CD14-positive monocyte (primary cell): ENCODE data around the gene ACTG1. TPM values are rescaled to one million over a fixed set of nuclear protein-coding genes. Genes with fewer than 3 reads are reported as not detected.

Experiments
- DNase-seq, 3 donors: peaks; one replicate each; pipeline ENCODE4 v3.0.0-alpha.2; 2011 to 2022
- H2AFZ ChIP-seq: 2 replicates; pipeline ENCODE4 v1.6.0; 2012; ENCODE audit warnings: mild to moderate bottlenecking, low read depth, low read length, inconsistent platforms; ENCODE audit not compliant: insufficient read depth, poor library complexity, severe bottlenecking
- H3K27ac ChIP-seq, 2 donors: 1 replicate in 1 of 2; 2 replicates in 1 of 2; pipeline ENCODE4 v1.5.1; 2012 to 2013; ENCODE audit warnings: low read length in 2 of 2, control low read depth in 1 of 2, inconsistent platforms in 1 of 2, low read depth in 1 of 2, mild to moderate bottlenecking in 1 of 2
- H3K27me3 ChIP-seq, 2 donors: one replicate each; pipeline versions ENCODE4 v1.6.0 to v1.6.1; 2011 to 2013; ENCODE audit warnings: low read length in 2 of 2; ENCODE audit not compliant: control insufficient read depth in 2 of 2, insufficient read depth in 2 of 2
- H3K36me3 ChIP-seq, 2 donors: replicated peaks in 1 of 2; 1 replicate in 1 of 2; 2 replicates in 1 of 2; pipeline versions ENCODE4 v1.5.1 to v1.6.1; 2012 to 2013; ENCODE audit warnings: low read length in 2 of 2, control low read depth in 1 of 2, inconsistent platforms in 1 of 2, mild to moderate bottlenecking in 1 of 2; ENCODE audit not compliant: insufficient read depth in 2 of 2, control insufficient read depth in 1 of 2
- H3K4me1 ChIP-seq, 2 donors: 1 replicate in 1 of 2; 2 replicates in 1 of 2; pipeline versions ENCODE4 v1.5.1 to v1.6.1; 2012 to 2013; ENCODE audit warnings: low read length in 2 of 2, control low read depth in 1 of 2, inconsistent platforms in 1 of 2, mild to moderate bottlenecking in 1 of 2, moderate library complexity in 1 of 2; ENCODE audit not compliant: insufficient read depth in 2 of 2, control insufficient read depth in 1 of 2
- H3K4me2 ChIP-seq: replicated peaks from 2 replicates; pipeline ENCODE3; 2012; ENCODE audit warnings: low read length, moderate library complexity, mild to moderate bottlenecking; ENCODE audit not compliant: poor library complexity, severe bottlenecking; ENCODE audit errors: extremely low read depth
- H3K4me3 ChIP-seq, 3 experiments: fragments of 200-600 bp in 1 of 3; sonication (generic) in 1 of 3; replicated peaks in 1 of 3; 1 replicate in 2 of 3; 2 replicates in 1 of 3; pipeline ENCODE4 v1.5.1; 2011 to 2013; ENCODE audit warnings: low read length in 3 of 3, mild to moderate bottlenecking in 3 of 3, control low read depth in 2 of 3, low read depth in 2 of 3, inconsistent platforms in 1 of 3, moderate library complexity in 1 of 3
- H3K79me2 ChIP-seq: 2 replicates; pipeline ENCODE4 v1.6.0; 2012; ENCODE audit warnings: mild to moderate bottlenecking, control low read depth, inconsistent platforms, low read length, moderate library complexity; ENCODE audit not compliant: insufficient read depth
- H3K9ac ChIP-seq: 2 replicates; pipeline ENCODE4 v1.6.0; 2017; ENCODE audit warnings: low read length, mild to moderate bottlenecking; ENCODE audit not compliant: insufficient read depth, poor library complexity, severe bottlenecking
- H3K9me3 ChIP-seq, 2 donors: replicated peaks in 1 of 2; 1 replicate in 1 of 2; 2 replicates in 1 of 2; pipeline versions ENCODE4 v1.5.1 to v1.6.1; 2012 to 2013; ENCODE audit warnings: low read length in 2 of 2, control low read depth in 1 of 2; ENCODE audit not compliant: control insufficient read depth in 1 of 2, insufficient read depth in 1 of 2
- H4K20me1 ChIP-seq: 2 replicates; pipeline ENCODE4 v1.6.0; 2012; ENCODE audit warnings: mild to moderate bottlenecking, low read length, control low read depth, moderate library complexity; ENCODE audit not compliant: insufficient read depth
- H3K27ac Mint-ChIP-seq, 7 donors: one replicate each; pipeline ENCODE4 v1.8.0; 2020; ENCODE audit warnings: mild to moderate bottlenecking in 7 of 7, mixed read lengths in 7 of 7, moderate library complexity in 6 of 7, inconsistent platforms in 2 of 7
- H3K27me3 Mint-ChIP-seq, 3 donors: one replicate each; pipeline ENCODE4 v1.8.0; 2021 to 2022; ENCODE audit warnings: low read depth in 3 of 3, mild to moderate bottlenecking in 3 of 3, mixed read lengths in 3 of 3, moderate library complexity in 3 of 3, inconsistent platforms in 1 of 3
- H3K36me3 Mint-ChIP-seq, 2 donors: one replicate each; pipeline ENCODE4 v1.8.0; 2020; ENCODE audit warnings: mixed read lengths in 2 of 2, inconsistent platforms in 1 of 2, mild to moderate bottlenecking in 1 of 2
- H3K4me1 Mint-ChIP-seq: one replicate; pipeline ENCODE4 v1.8.0; 2020; ENCODE audit warnings: mild to moderate bottlenecking, mixed read lengths
- H3K4me3 Mint-ChIP-seq, 2 donors: one replicate each; pipeline ENCODE4 v1.8.0; 2020; ENCODE audit warnings: mild to moderate bottlenecking in 2 of 2, mixed read lengths in 2 of 2, moderate library complexity in 1 of 2
- H3K9me3 Mint-ChIP-seq, 7 donors: one replicate each; pipeline ENCODE4 v1.8.0; 2020 to 2022; ENCODE audit warnings: mixed read lengths in 7 of 7, mild to moderate bottlenecking in 6 of 7, moderate library complexity in 6 of 7, inconsistent platforms in 2 of 7
- CTCF ChIP-seq: fragments of 200-600 bp; IDR thresholded peaks from one replicate; pipeline ENCODE4 v1.8.0; 2022; ENCODE audit warnings: antibody characterized with exemption, mild to moderate bottlenecking
- WGBS: methylation state at CpG from one replicate; pipeline ENCODE4 v1.1.5; 2013; ENCODE audit warnings: missing lambda C conversion rate; ENCODE audit not compliant: insufficient coverage; 5-methylcytosine and 5-hydroxymethylcytosine counted together
- intact Hi-C, 2 donors: fragments of 100-400 bp; cut with micrococcal nuclease; formaldehyde crosslinking; loops; one replicate each; pipeline versions ENCODE4 v1.15.0 to v1.15.1; 2023
- polyA plus RNA-seq, 3 donors: library from polyadenylated mRNA; depleted of rRNA in 1 of 3; unstranded in 2 of 3; stranded (reverse) in 1 of 3; fragments of 300-500 nt in 2 of 3; fragments of >200 nt in 1 of 3; fragmentation: Illumina TruSeq in 2 of 3; gene quantifications; 1 replicate in 2 of 3; 2 replicates in 1 of 3; pipeline ENCODE4 v1.2.3, GENCODE V29; 2012 to 2021

ACTG1 gene
- polyA plus RNA-seq, 3 donors: 1,133 to 3,195 (median 1,620) TPM

GRCh38 chr17:81537343-81537855 lies 24.8 kb upstream of the ACTG1 start:
- peak in 2 of 3 donors; percentile 27 to 43 for DNase-seq
- WGBS: 11% methylated on average over 7 of the region's 17 CpGs
- peaks cover 7 to 12% of the 10 kb centered on the region in 2 donors for H3K4me1 ChIP-seq
- no peak overlapping the region for H3K27ac ChIP-seq
- peaks cover 13% of the 10 kb centered on the region for H4K20me1 ChIP-seq
- H3K27me3 Mint-ChIP-seq: peaks cover 35 to 53% (median 41%) of the 10 kb centered on the region in 3 donors
- H3K79me2 ChIP-seq: no peaks in the 10 kb centered on the region
- peaks cover 9 to 48% of the 10 kb centered on the region in 2 donors for H3K27me3 ChIP-seq
- intact Hi-C loops: loop anchor here (1.0 to 5.0 kb wide), 2 partner anchors 280 to 284 kb away; no protein-coding TSS in a partner anchor
- no peak overlapping the region for H2AFZ ChIP-seq
- H3K4me3 Mint-ChIP-seq: peak overlapping the region in 1 of 2 donors; percentile 63
- H3K4me3 ChIP-seq: no peak overlapping the region
- H3K9me3 ChIP-seq: peaks cover 0 to 16% of the 10 kb centered on the region in 2 donors
- TF ChIP-seq CTCF: peak; percentile 85
- peaks cover 11% of the 10 kb centered on the region for H3K4me1 Mint-ChIP-seq
- no peak overlapping the region for H3K9ac ChIP-seq
- no peak overlapping the region for H3K27ac Mint-ChIP-seq
- H3K36me3 ChIP-seq: peaks cover 35 to 42% of the 10 kb centered on the region in 2 donors
- H3K4me2 ChIP-seq: no peak overlapping the region
- peaks cover 24 to 44% of the 10 kb centered on the region in 2 donors for H3K36me3 Mint-ChIP-seq
- H3K9me3 Mint-ChIP-seq: peaks cover 0 to 6% (median 2%) of the 10 kb centered on the region in 7 donors

- intact Hi-C loops: loop anchor here (1.0 to 5.0 kb wide), 2 partner anchors 279 to 283 kb away; no protein-coding TSS in a partner anchor
- H3K27me3 Mint-ChIP-seq: peaks cover 35 to 53% (median 41%) of the 10 kb centered on the region in 3 donors
- H3K79me2 ChIP-seq: no peaks in the 10 kb centered on the region
- peaks cover 13% of the 10 kb centered on the region for H4K20me1 ChIP-seq
- no peak overlapping the region for H3K27ac Mint-ChIP-seq
- H2AFZ ChIP-seq: no peak overlapping the region
- H3K9me3 Mint-ChIP-seq: peaks cover 0 to 6% (median 2%) of the 10 kb centered on the region in 7 donors
- H3K36me3 ChIP-seq: peaks cover 31 to 38% of the 10 kb centered on the region in 2 donors
- no peak overlapping the region for H3K4me3 ChIP-seq
- no peak overlapping the region for H3K4me2 ChIP-seq
- no peak for DNase-seq
- H3K4me1 ChIP-seq: peaks cover 7 to 12% of the 10 kb centered on the region in 2 donors
- no peak overlapping the region for H3K9ac ChIP-seq
- H3K4me1 Mint-ChIP-seq: peaks cover 11% of the 10 kb centered on the region
- H3K36me3 Mint-ChIP-seq: peaks cover 23 to 38% of the 10 kb centered on the region in 2 donors
- peaks cover 9 to 48% of the 10 kb centered on the region in 2 donors for H3K27me3 ChIP-seq
- TF ChIP-seq CTCF: no peak
- H3K4me3 Mint-ChIP-seq: peak overlapping the region in 1 of 2 donors; percentile 78
- peaks cover 0 to 16% of the 10 kb centered on the region in 2 donors for H3K9me3 ChIP-seq
- H3K27ac ChIP-seq: no peak overlapping the region
- 9% methylated on average over 78 of the region's 89 CpGs for WGBS
These were observed 24.0 kb upstream of the ACTG1 start for GRCh38 chr17:81536299-81537290.
